SH-SY5Y (cell line): ENCODE data around the gene TOMM6.

ENCODE experiments used
- GATA2 ChIP-seq: IDR thresholded peaks from 2 replicates; pipeline ENCODE4 v1.6.1; 2011; ENCODE audit warnings: mild to moderate bottlenecking, low read depth, low read length
- GATA3 ChIP-seq: IDR thresholded peaks from 2 replicates; pipeline ENCODE4 v1.6.1; 2011; ENCODE audit warnings: low read depth, mild to moderate bottlenecking, low read length, moderate library complexity

- no peak for TF ChIP-seq GATA2
- no peak for TF ChIP-seq GATA3
Observed at GRCh38 chr6:41777551-41778285, 9.8 kb upstream of the TOMM6 start.
